Panc1 (cell line): ENCODE results near the gene SPRED3. TPM values are rescaled to one million over a fixed set of nuclear protein-coding genes. Genes with fewer than 3 reads are reported as not detected.

ENCODE experiments used
- ATAC-seq: fragments of 200-7000 bp; cut with Tn5 transposase; 2 replicates; pipeline ENCODE4 v1.9.1; 2020; ENCODE audit warnings: mild to moderate bottlenecking, moderate library complexity
- BruUV-seq: library from RNA; stranded (reverse); fragments of 400-500 nt; replicated peaks from 2 replicates; lab custom pipeline; 2021; lab: Mats Ljungman, UMichigan
- CTCF ChIA-PET: fragments of 300-600 bp; sonication (Branson Sonifier 250); formaldehyde crosslinking; loops from one replicate; lab custom pipeline; 2022; ENCODE audit warnings: antibody characterized with exemption; lab: Charles Lee
- POLR2A ChIA-PET: fragments of 300-600 bp; sonication (Branson Sonifier 250); formaldehyde crosslinking; loops from one replicate; lab custom pipeline; 2022; ENCODE audit warnings: antibody characterized with exemption; lab: Charles Lee
- DNase-seq: peaks from one replicate; pipeline ENCODE4 v3.0.0-alpha.2; 2010; ENCODE audit warnings: low read depth, low spot score
- H3K27ac ChIP-seq: 2 replicates; pipeline ENCODE4 v1.5.1; 2011; ENCODE audit warnings: mild to moderate bottlenecking, low read length, inconsistent platforms
- H3K27me3 ChIP-seq: fragments of 200-500 bp; sonication (Bioruptor generic); 2 replicates; pipeline ENCODE4 v1.6.0; 2014; ENCODE audit warnings: low read length, inconsistent platforms; ENCODE audit not compliant: control insufficient read depth, insufficient read depth
- H3K36me3 ChIP-seq: fragments of 200-500 bp; sonication (Bioruptor generic); 2 replicates; pipeline ENCODE4 v1.5.1; 2014; ENCODE audit warnings: inconsistent platforms, mild to moderate bottlenecking, low read length, moderate library complexity; ENCODE audit not compliant: control insufficient read depth, insufficient read depth
- H3K4me1 ChIP-seq: 2 replicates; pipeline ENCODE4 v1.5.1; 2011; ENCODE audit warnings: inconsistent platforms, mild to moderate bottlenecking, low read length, moderate library complexity; ENCODE audit not compliant: control insufficient read depth, insufficient read depth
- H3K4me3 ChIP-seq, 2 experiments: 2 replicates each; pipeline ENCODE4 v1.5.1; 2011 to 2012; ENCODE audit warnings: low read depth in 2 of 2, low read length in 2 of 2, mild to moderate bottlenecking in 2 of 2, inconsistent platforms in 1 of 2, moderate library complexity in 1 of 2
- H3K9me3 ChIP-seq: fragments of 200-500 bp; sonication (Bioruptor generic); 2 replicates; pipeline ENCODE4 v1.5.1; 2014; ENCODE audit warnings: low read depth, mild to moderate bottlenecking, inconsistent platforms, low read length, moderate library complexity; ENCODE audit not compliant: control insufficient read depth, insufficient read depth
- POLR2AphosphoS5 ChIP-seq: IDR thresholded peaks from 2 replicates; pipeline ENCODE4 v1.6.1; 2012; ENCODE audit warnings: mild to moderate bottlenecking, low read depth, low read length, moderate library complexity
- SIN3A ChIP-seq: IDR thresholded peaks from 2 replicates; pipeline ENCODE4 v1.6.1; 2012; ENCODE audit warnings: low read depth, mild to moderate bottlenecking, low read length, moderate library complexity, borderline replicate concordance; ENCODE audit not compliant: insufficient read depth
- TCF7L2 ChIP-seq: IDR thresholded peaks from 2 replicates; pipeline ENCODE4 v1.6.1; 2011; ENCODE audit warnings: mild to moderate bottlenecking, low read depth, low read length, inconsistent platforms
- in situ Hi-C: cut with HindIII; loops from 2 replicates; pipeline ENCODE4 v1.10.0; 2016; ENCODE audit warnings: low sequenced_read_pairs, low pct_unique_long_range_greater_than_20kb
- intact Hi-C: fragments of 100-400 bp; cut with micrococcal nuclease; formaldehyde crosslinking; loops from one replicate; pipeline ENCODE4 v1.10.0; 2022; ENCODE audit not compliant: unreplicated experiment
- total RNA-seq: library from RNA; stranded (reverse); gene quantifications from one replicate; pipeline ENCODE4 v1.2.1, GENCODE V29; 2021; ENCODE audit not compliant: unreplicated experiment
- TF ChIP-seq, protein P1 (sequence below), 2 experiments: IDR thresholded peaks; 2 replicates each; pipeline ENCODE4 v1.6.1; 2011 to 2012; ENCODE audit warnings: low read depth in 2 of 2, control low read depth in 1 of 2, low read length in 1 of 2, mild to moderate bottlenecking in 1 of 2, moderate library complexity in 1 of 2; ENCODE audit not compliant: insufficient read depth in 1 of 2
- TF ChIP-seq, protein P2 (sequence below): fragments of 450-650 bp; IDR thresholded peaks from 2 replicates; pipeline ENCODE4 v1.5.1; 2017; ENCODE audit warnings: mild to moderate bottlenecking

Gene SPRED3
- total RNA-seq, 1 experiment from 2014 or later: 3.8 TPM

DNA sequence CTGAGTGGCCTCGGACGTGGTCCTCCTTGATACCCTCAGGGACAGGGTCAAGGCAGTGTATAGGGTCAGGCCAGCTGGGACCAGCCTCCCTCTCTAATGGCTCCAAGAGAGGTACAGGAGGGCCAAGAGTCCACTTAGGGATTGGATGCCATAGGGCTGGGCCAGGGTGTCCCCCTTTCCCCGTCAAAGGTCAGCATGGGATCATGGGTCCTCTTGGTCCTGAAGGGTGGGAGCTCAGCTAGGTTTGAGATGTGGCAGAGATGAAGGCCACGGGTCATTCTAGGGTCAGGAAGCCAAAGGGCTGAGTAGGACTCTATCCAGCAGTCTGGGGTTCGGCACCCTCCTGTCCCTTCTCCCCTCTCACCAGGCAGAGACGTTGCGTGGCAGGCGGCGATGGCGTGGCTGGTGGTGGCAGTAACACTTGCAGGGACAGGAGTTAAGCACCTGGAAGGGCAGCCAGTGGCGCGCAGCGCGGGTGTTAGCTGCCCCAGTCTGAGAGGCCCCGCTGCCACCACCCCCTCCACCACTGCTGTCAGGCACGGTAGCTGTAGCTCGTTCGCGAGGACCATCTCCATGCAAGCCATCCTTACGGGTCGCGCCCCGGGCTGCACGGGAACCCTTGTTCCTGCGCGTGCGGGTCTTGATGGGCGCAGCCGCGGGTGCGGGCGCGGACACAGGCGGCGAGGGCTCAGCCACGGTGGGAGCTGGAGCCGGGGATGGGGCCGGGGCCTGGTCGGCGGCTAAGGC, 3.3 kb upstream of the SPRED3 start:
- POLR2A ChIA-PET: interaction anchor here (0.6 to 1.4 kb wide), 2 partner anchors 11 to 22 kb away, joined by 3 to 5 read pairs; partner anchors contain the start of gene PSMD8
- in situ Hi-C loops: no loop called here

DNA sequence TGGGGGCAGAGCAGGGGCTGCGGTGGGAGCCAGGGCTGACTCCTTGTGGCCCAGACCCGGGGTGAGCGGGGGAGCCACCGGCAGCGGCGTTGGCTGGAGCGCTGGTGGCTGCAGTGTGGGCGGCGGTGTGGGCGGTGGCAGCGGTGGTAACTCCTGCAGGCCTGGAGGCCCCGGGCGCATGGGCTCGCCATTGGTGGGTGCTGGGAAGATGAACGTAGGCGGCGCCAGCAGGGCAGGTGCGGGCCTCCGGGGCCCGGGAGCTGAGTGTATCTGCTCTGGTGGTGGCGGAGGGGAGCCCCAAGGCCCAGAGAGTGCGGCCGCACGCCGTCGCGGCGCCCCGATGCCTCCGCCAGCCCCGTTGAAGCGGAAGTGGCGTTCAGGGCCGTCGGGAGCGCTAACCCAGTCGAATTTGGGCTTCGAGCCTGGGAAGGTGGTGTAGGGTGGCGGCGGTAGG, 2.7 kb upstream of the SPRED3 start:
- DNase-seq (no peak), ATAC-seq (no peak)
- H3K4me1 ChIP-seq: peaks cover 10% of the 10 kb centered on the region
- H3K4me3 ChIP-seq: no peak overlapping the region
- in situ Hi-C loops (no loop called here), intact Hi-C loops (no loop called here)
- no peak overlapping the region for H3K27ac ChIP-seq
- H3K27me3 ChIP-seq: no peaks in the 10 kb centered on the region
- BruUV-seq: no TSS peak
- H3K36me3 ChIP-seq: peaks cover 12% of the 10 kb centered on the region
- no peaks in the 10 kb centered on the region for H3K9me3 ChIP-seq
- POLR2A ChIA-PET: no interaction called here
- CTCF ChIA-PET: no interaction called here
- no peak for TF ChIP-seq TCF7L2
- no peak for TF ChIP-seq POLR2AphosphoS5
- TF ChIP-seq, protein P1, sequence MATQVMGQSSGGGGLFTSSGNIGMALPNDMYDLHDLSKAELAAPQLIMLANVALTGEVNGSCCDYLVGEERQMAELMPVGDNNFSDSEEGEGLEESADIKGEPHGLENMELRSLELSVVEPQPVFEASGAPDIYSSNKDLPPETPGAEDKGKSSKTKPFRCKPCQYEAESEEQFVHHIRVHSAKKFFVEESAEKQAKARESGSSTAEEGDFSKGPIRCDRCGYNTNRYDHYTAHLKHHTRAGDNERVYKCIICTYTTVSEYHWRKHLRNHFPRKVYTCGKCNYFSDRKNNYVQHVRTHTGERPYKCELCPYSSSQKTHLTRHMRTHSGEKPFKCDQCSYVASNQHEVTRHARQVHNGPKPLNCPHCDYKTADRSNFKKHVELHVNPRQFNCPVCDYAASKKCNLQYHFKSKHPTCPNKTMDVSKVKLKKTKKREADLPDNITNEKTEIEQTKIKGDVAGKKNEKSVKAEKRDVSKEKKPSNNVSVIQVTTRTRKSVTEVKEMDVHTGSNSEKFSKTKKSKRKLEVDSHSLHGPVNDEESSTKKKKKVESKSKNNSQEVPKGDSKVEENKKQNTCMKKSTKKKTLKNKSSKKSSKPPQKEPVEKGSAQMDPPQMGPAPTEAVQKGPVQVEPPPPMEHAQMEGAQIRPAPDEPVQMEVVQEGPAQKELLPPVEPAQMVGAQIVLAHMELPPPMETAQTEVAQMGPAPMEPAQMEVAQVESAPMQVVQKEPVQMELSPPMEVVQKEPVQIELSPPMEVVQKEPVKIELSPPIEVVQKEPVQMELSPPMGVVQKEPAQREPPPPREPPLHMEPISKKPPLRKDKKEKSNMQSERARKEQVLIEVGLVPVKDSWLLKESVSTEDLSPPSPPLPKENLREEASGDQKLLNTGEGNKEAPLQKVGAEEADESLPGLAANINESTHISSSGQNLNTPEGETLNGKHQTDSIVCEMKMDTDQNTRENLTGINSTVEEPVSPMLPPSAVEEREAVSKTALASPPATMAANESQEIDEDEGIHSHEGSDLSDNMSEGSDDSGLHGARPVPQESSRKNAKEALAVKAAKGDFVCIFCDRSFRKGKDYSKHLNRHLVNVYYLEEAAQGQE (IDR thresholded peaks at IDR 0.05; ENCODE audit: insufficient read depth in 1 of 2, low read depth in 2 of 2, low read length in 1 of 2): no peak
- TF ChIP-seq SIN3A: no peak
- TF ChIP-seq, protein P2, sequence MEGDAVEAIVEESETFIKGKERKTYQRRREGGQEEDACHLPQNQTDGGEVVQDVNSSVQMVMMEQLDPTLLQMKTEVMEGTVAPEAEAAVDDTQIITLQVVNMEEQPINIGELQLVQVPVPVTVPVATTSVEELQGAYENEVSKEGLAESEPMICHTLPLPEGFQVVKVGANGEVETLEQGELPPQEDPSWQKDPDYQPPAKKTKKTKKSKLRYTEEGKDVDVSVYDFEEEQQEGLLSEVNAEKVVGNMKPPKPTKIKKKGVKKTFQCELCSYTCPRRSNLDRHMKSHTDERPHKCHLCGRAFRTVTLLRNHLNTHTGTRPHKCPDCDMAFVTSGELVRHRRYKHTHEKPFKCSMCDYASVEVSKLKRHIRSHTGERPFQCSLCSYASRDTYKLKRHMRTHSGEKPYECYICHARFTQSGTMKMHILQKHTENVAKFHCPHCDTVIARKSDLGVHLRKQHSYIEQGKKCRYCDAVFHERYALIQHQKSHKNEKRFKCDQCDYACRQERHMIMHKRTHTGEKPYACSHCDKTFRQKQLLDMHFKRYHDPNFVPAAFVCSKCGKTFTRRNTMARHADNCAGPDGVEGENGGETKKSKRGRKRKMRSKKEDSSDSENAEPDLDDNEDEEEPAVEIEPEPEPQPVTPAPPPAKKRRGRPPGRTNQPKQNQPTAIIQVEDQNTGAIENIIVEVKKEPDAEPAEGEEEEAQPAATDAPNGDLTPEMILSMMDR: no peak

More for the DNA sequence above, 3.3 kb upstream of the SPRED3 start:
- intact Hi-C loops: no loop called here
- ATAC-seq (no peak), DNase-seq (no peak)
- H3K27me3 ChIP-seq: no peaks in the 10 kb centered on the region
- no peak overlapping the region for H3K4me3 ChIP-seq
- TF ChIP-seq, protein P1 (IDR thresholded peaks at IDR 0.05; ENCODE audit: insufficient read depth in 1 of 2, low read depth in 2 of 2, low read length in 1 of 2): no peak
- TF ChIP-seq POLR2AphosphoS5: peak; percentile 8; the same call in 1 of the 2 replicates
- no peak overlapping the region for H3K27ac ChIP-seq
- no TSS peak for BruUV-seq
- H3K9me3 ChIP-seq: no peaks in the 10 kb centered on the region
- peaks cover 18% of the 10 kb centered on the region for H3K36me3 ChIP-seq
- CTCF ChIA-PET: interaction anchor here (0.6 to 1.6 kb wide), 5 partner anchors 11 to 248 kb away, joined by 3 to 7 read pairs (median 5); partner anchors contain the start of gene PSMD8
- peaks cover 10% of the 10 kb centered on the region for H3K4me1 ChIP-seq
